HepG2 (cell line): ENCODE results near the gene DDIT4. TPM values are rescaled to one million over a fixed set of nuclear protein-coding genes. Genes with fewer than 3 reads are reported as not detected.

Experiments
- ATAC-seq: fragments of 200-7000 bp; cut with Tn5 transposase; 3 replicates; pipeline ENCODE4 v1.9.1; 2020; ENCODE audit warnings: mild to moderate bottlenecking, moderate library complexity
- BruUV-seq: library from RNA; stranded (reverse); fragments of 400-500 nt; replicated peaks from 2 replicates; lab custom pipeline; 2021; lab: Mats Ljungman, UMichigan
- CTCF ChIA-PET: fragments of 300-600 bp; formaldehyde crosslinking; extraction: SDS; loops from one replicate; lab custom pipeline; 2021; ENCODE audit warnings: low total read pairs, inconsistent platforms, low intra/inter-chr PET ratio; lab: Yijun Ruan, JAX
- POLR2A ChIA-PET: fragments of 350-600 bp; sonication (Branson Sonifier 250); formaldehyde crosslinking; loops from one replicate; lab custom pipeline; 2020; ENCODE audit warnings: antibody characterized with exemption, inconsistent platforms; lab: Yijun Ruan, JAX
- DNase-seq: peaks from one replicate; pipeline ENCODE4 v3.0.0-alpha.2; 2015; ENCODE audit warnings: low spot score
- FAIRE-seq: peaks from 3 replicates; lab custom pipeline; 2011; peaks lifted over from hg19 to GRCh38; lab: Jason Lieb, UNC
- H2AFZ ChIP-seq: one replicate; pipeline ENCODE4 v1.6.1; 2011; ENCODE audit warnings: low read length, inconsistent platforms
- H3K27ac ChIP-seq: fragments of 300-600 bp; 3 replicates; pipeline ENCODE4 v1.8.0; 2011; ENCODE audit warnings: mixed run types, mild to moderate bottlenecking, mixed read lengths, low read length, inconsistent platforms; ENCODE audit not compliant: insufficient read depth; ENCODE audit errors: extremely low read length
- H3K27me3 ChIP-seq, 2 experiments: fragments of 200-600 bp in 1 of 2; 2 replicates in 1 of 2; 3 replicates in 1 of 2; pipeline versions ENCODE4 v1.6.0 to v1.8.0; 2011; ENCODE audit warnings: low read length in 2 of 2, mild to moderate bottlenecking in 2 of 2, moderate library complexity in 2 of 2, inconsistent platforms in 1 of 2; ENCODE audit not compliant: insufficient read depth in 2 of 2, control insufficient read depth in 1 of 2
- H3K36me3 ChIP-seq, 2 experiments: fragments of 200-600 bp in 1 of 2; replicated peaks in 1 of 2; 2 replicates in 1 of 2; 3 replicates in 1 of 2; pipeline versions ENCODE4 v1.5.1 to v1.8.0; 2011; ENCODE audit warnings: low read length in 2 of 2, inconsistent platforms in 1 of 2; ENCODE audit not compliant: insufficient read depth in 2 of 2, control insufficient read depth in 1 of 2
- H3K4me1 ChIP-seq: 2 replicates; pipeline ENCODE4 v1.5.1; 2012; ENCODE audit warnings: low read length, inconsistent platforms; ENCODE audit not compliant: insufficient read depth
- H3K4me2 ChIP-seq: 2 replicates; pipeline ENCODE4 v1.6.0; 2011; ENCODE audit warnings: low read depth, low read length, inconsistent platforms
- H3K4me3 ChIP-seq, 3 experiments: fragments of 200-600 bp in 1 of 3; sonication (generic), shearing (Covaris generic) in 1 of 3; replicated peaks in 1 of 3; 2 replicates each; pipeline ENCODE4 v1.5.1; 2011 to 2016; ENCODE audit warnings: low read length in 3 of 3, inconsistent platforms in 2 of 3, low read depth in 2 of 3, mild to moderate bottlenecking in 2 of 3, control low read depth in 1 of 3, mixed read lengths in 1 of 3; ENCODE audit not compliant: insufficient read depth in 1 of 3
- H3K79me2 ChIP-seq: one replicate; pipeline ENCODE4 v1.6.1; 2011; ENCODE audit warnings: low read length, inconsistent platforms; ENCODE audit not compliant: insufficient read depth
- H3K9ac ChIP-seq: 2 replicates; pipeline ENCODE4 v1.6.0; 2011; ENCODE audit warnings: mild to moderate bottlenecking, low read depth, low read length, inconsistent platforms; ENCODE audit not compliant: insufficient read depth
- H3K9me3 ChIP-seq: 2 replicates; pipeline ENCODE4 v1.5.1; 2012; ENCODE audit warnings: mild to moderate bottlenecking, low read length
- H4K20me1 ChIP-seq: 2 replicates; pipeline ENCODE4 v1.6.0; 2011; ENCODE audit warnings: inconsistent platforms, mild to moderate bottlenecking, low read length, moderate library complexity; ENCODE audit not compliant: insufficient read depth
- ATF4 ChIP-seq, 2 experiments: fragments of 450-650 bp in 1 of 2; sonication (generic) in 1 of 2; formaldehyde crosslinking; IDR thresholded peaks; 2 replicates each; pipeline versions ENCODE4 v1.5.0 to v1.8.0; 2020 to 2022; ENCODE audit warnings: mild to moderate bottlenecking in 1 of 2, missing genetic modification reagents in 1 of 2
- IRF9 ChIP-seq: sonication (generic); formaldehyde crosslinking; IDR thresholded peaks from 2 replicates; pipeline ENCODE4 v1.8.0; 2022; ENCODE audit warnings: missing genetic modification reagents, mild to moderate bottlenecking, borderline replicate concordance
- KLF11 ChIP-seq: IDR thresholded peaks from 2 replicates; pipeline ENCODE4 v1.6.1; 2016; ENCODE audit warnings: missing compliant biosample characterization
- MAZ ChIP-seq, 2 experiments: sonication (generic) in 1 of 2; formaldehyde crosslinking in 1 of 2; IDR thresholded peaks; 2 replicates each; pipeline versions ENCODE4 v1.5.0 to v1.6.1; 2012 to 2020; ENCODE audit warnings: low read depth in 2 of 2, mild to moderate bottlenecking in 2 of 2, borderline replicate concordance in 1 of 2, improper control_type of control experiment in 1 of 2, low read length in 1 of 2, missing genetic modification reagents in 1 of 2, moderate library complexity in 1 of 2
- SMAD1 ChIP-seq: sonication (generic); formaldehyde crosslinking; IDR thresholded peaks from 2 replicates; pipeline ENCODE4 v1.4.0; 2020; ENCODE audit warnings: missing genetic modification reagents, low read depth, mild to moderate bottlenecking, borderline replicate concordance
- U2AF1 ChIP-seq: fragments of 200-400 bp; formaldehyde crosslinking; optimal IDR thresholded peaks from 2 replicates; pipeline ENCODE3; 2017; ENCODE audit warnings: mild to moderate bottlenecking, low read depth, low read length
- ZC3H4 ChIP-seq: sonication (generic); formaldehyde crosslinking; IDR thresholded peaks from 2 replicates; pipeline ENCODE4 v1.4.0; 2020; ENCODE audit warnings: missing genetic modification reagents, borderline replicate concordance
- ZHX1 ChIP-seq: sonication (generic); formaldehyde crosslinking; IDR thresholded peaks from 2 replicates; pipeline ENCODE4 v1.8.1; 2022; ENCODE audit warnings: low read depth, mild to moderate bottlenecking, missing genetic modification reagents
- ZMYM3 ChIP-seq: sonication (generic); formaldehyde crosslinking; IDR thresholded peaks from 2 replicates; pipeline ENCODE4 v1.5.1; 2020; ENCODE audit warnings: mild to moderate bottlenecking, missing genetic modification reagents
- ZNF3 ChIP-seq: IDR thresholded peaks from 2 replicates; pipeline ENCODE4 v1.7.0; 2017; ENCODE audit warnings: inconsistent platforms
- ZNF350 ChIP-seq: sonication (generic); formaldehyde crosslinking; IDR thresholded peaks from 2 replicates; pipeline ENCODE4 v1.4.0; 2020; ENCODE audit warnings: mild to moderate bottlenecking, low read depth, missing genetic modification reagents, borderline replicate concordance
- ZNF629 ChIP-seq: sonication (generic); formaldehyde crosslinking; conservative IDR thresholded peaks from 2 replicates; pipeline ENCODE4 v1.5.0; 2020; ENCODE audit warnings: missing genetic modification reagents
- WGBS: methylation state at CpG from one replicate; pipeline ENCODE4 v1.1.6; 2017; ENCODE audit warnings: low lambda C conversion rate; 5-methylcytosine and 5-hydroxymethylcytosine counted together
- in situ Hi-C: cut with HindIII; loops from 2 replicates; pipeline ENCODE4 v1.10.0; 2017; ENCODE audit warnings: low pct_unique_long_range_greater_than_20kb; ENCODE audit not compliant: extremely low pct_ligation_motif_present
- intact Hi-C: fragments of 100-400 bp; cut with micrococcal nuclease; formaldehyde crosslinking; loops from one replicate; pipeline ENCODE4 v1.10.0; 2022; ENCODE audit not compliant: unreplicated experiment
- polyA plus RNA-seq, 8 experiments: library from polyadenylated mRNA; depleted of rRNA in 3 of 8; stranded (reverse) in 7 of 8; unstranded in 1 of 8; fragments of >200 nt; fragmentation: Illumina TruSeq in 4 of 8; extraction: Trizol in 4 of 8; gene quantifications; 2 replicates each; pipeline versions ENCODE4 v1.2.1 to v1.2.3, GENCODE V29; 2011 to 2016; ENCODE audit warnings: low read depth in 4 of 8, missing spikeins in 1 of 8, mixed read lengths in 1 of 8; ENCODE audit not compliant: insufficient read depth in 1 of 8
- total RNA-seq, 5 experiments: library from RNA; depleted of rRNA; stranded (reverse); fragments of >200 nt; fragmentation: Illumina TruSeq; extraction: Trizol; gene quantifications; 2 replicates each; pipeline ENCODE4 v1.2.3, GENCODE V29; 2016; ENCODE audit warnings: low read depth in 1 of 5
- TF ChIP-seq, protein P1 (sequence below): fragments of 450-650 bp; IDR thresholded peaks from 2 replicates; pipeline ENCODE4 v1.6.1; 2016

The DDIT4 gene
- total and polyA plus RNA-seq, 2 of the 13 experiments (the other 11 are each of a cell fraction or from before 2014, with no cell fraction given) = 35.6 to 40.7 TPM

DNA sequence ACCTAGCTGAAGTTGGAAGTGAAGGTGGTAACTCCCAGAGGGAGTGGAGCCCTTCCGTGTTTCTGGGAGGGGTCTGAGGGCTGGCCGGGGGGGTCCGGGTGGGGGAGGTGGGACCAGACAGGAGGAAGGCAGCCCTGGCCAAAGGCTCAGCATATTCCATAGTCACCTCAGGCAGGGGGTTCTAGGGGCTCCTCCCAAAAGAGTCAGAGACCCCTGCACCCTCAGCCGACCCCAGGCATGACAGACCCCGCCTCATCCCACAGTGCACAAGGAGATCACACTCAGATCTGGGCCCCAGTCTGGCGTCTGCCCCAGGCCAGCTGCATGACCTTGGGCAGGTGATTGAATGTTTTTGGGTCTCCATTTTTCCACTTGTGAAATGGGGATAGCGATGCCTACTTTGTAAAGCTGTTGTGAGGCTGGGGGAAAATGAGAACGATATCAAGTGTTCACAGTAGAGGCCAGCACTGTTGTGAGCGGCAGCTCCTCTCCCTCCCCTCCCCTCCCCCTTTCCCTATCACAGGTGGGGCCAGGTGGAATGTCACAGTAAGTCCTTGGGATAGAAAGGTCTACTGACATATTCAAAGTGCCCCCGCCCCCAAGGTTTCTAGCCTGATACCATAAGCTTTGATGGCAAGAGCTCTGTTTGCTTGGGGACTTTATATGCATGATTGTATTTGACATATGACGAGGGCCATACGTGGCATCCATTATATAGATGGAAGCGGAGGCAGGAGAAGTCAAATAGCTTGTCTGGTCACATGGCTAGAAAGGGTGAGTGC, 47.7 kb downstream of the DDIT4 start:
- WGBS = 52% methylated on average over 10 of the region's 13 CpGs
- Histone ChIP-seq H3K9ac (peak overlapping the region; percentile 84), H3K4me2 (peak overlapping the region; percentile 98), H3K27ac (peak overlapping the region; percentile 98), H3K27me3 (no peaks in the 10 kb centered on the region), H3K36me3 (no peaks in the 10 kb centered on the region), H4K20me1 (no peaks in the 10 kb centered on the region), H3K9me3 (no peaks in the 10 kb centered on the region), H3K79me2 (no peaks in the 10 kb centered on the region), H3K4me1 (peaks cover 87% of the 10 kb centered on the region), H2AFZ (no peak overlapping the region), H3K4me3 (peak overlapping the region; percentile 48 to 75 (median 55); a peak in 5 of 6 replicates)
- DNase-seq (no peak), FAIRE-seq (no peak), ATAC-seq (no peak)
- in situ Hi-C loops = no loop called here
- CTCF ChIA-PET = no interaction called here
- intact Hi-C loops = loop anchor here (10.0 kb wide), 1 partner anchor 97 kb away; no protein-coding TSS in a partner anchor
- POLR2A ChIA-PET = interaction anchor here (0.5 to 8.1 kb wide), 33 partner anchors 8 to 358 kb away, joined by 3 to 322 read pairs (median 4); partner anchors contain the start of genes ANAPC16, ASCC1, DDIT4 and DNAJB12
- BruUV-seq = no TSS peak
- TF ChIP-seq ZC3H4 (CRISPR knock-in tag) (peak; percentile 17; the same call in 1 of the 2 replicates), ZHX1 (CRISPR knock-in tag) (peak; percentile 43; the same call in 1 of the 2 replicates), ZNF629 (CRISPR knock-in tag) (peak; percentile 94), IRF9 (CRISPR knock-in tag) (no peak), MAZ (IDR thresholded peaks at IDR 0.05; ENCODE audit: borderline replicate concordance, low read depth, low read length) (0 out of 2 replicates have a peak, but pooled peaks have one; percentile 20), MAZ (CRISPR knock-in tag; IDR thresholded peaks at IDR 0.05; ENCODE audit: low read depth) (no peak), ZMYM3 (CRISPR knock-in tag) (peak; percentile 58; the same call in 1 of the 2 replicates), SMAD1 (CRISPR knock-in tag) (0 out of 2 replicates have a peak, but pooled peaks have one; percentile 8), U2AF1 (no peak), ZNF350 (CRISPR knock-in tag) (0 out of 2 replicates have a peak, but pooled peaks have one; percentile 12), ZNF3 (CRISPR knock-in tag) (peak; percentile 97), ATF4 (CRISPR knock-in tag; IDR thresholded peaks at IDR 0.05) (no peak), KLF11 (CRISPR knock-in tag) (0 out of 2 replicates have a peak, but pooled peaks have one; percentile 20)
- TF ChIP-seq, protein P1, sequence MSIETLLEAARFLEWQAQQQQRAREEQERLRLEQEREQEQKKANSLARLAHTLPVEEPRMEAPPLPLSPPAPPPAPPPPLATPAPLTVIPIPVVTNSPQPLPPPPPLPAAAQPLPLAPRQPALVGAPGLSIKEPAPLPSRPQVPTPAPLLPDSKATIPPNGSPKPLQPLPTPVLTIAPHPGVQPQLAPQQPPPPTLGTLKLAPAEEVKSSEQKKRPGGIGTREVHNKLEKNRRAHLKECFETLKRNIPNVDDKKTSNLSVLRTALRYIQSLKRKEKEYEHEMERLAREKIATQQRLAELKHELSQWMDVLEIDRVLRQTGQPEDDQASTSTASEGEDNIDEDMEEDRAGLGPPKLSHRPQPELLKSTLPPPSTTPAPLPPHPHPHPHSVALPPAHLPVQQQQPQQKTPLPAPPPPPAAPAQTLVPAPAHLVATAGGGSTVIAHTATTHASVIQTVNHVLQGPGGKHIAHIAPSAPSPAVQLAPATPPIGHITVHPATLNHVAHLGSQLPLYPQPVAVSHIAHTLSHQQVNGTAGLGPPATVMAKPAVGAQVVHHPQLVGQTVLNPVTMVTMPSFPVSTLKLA = no peak
